A549 (cell line): ENCODE data around the gene DHX15. TPM values are rescaled to one million over a fixed set of nuclear protein-coding genes. Genes with fewer than 3 reads are reported as not detected.
A peak's percentile ranks its signal among the peaks of the same experiment; 100 is the strongest.

Experiments
- ATAC-seq, 2 experiments: fragments of 200-7000 bp in 1 of 2; fragments of >200 bp in 1 of 2; cut with Nextera tagmentation in 1 of 2; cut with Tn5 transposase in 1 of 2; 3 replicates each; pipeline versions ENCODE4 v1.8.0 to v1.9.1; 2018 to 2020; ENCODE audit warnings: mild to moderate bottlenecking in 1 of 2, moderate library complexity in 1 of 2
- CTCF ChIA-PET: fragments of 300-600 bp; sonication (Branson Sonifier 250); formaldehyde crosslinking; extraction: SDS; loops from one replicate; lab custom pipeline; 2021; ENCODE audit warnings: antibody characterized with exemption, inconsistent platforms; lab: Yijun Ruan, JAX
- POLR2A ChIA-PET: fragments of 350-600 bp; formaldehyde crosslinking; extraction: SDS; loops from one replicate; lab custom pipeline; 2021; ENCODE audit warnings: antibody characterized with exemption, inconsistent platforms; lab: Yijun Ruan, JAX
- DNase-seq, 2 experiments: peaks; one replicate each; pipeline versions ENCODE4 v3.0.0 to v3.0.0-alpha.2; 2011 to 2016; ENCODE audit warnings: low read depth in 1 of 2, low spot score in 1 of 2
- FAIRE-seq: peaks from 2 replicates; lab custom pipeline; 2011; peaks lifted over from hg19 to GRCh38; lab: Jason Lieb, UNC
- H3K27ac ChIP-seq, 2 experiments: fragments of >200 bp; sonication (Bioruptor Twin); formaldehyde crosslinking; 3 replicates each; pipeline ENCODE4 v1.5.1; 2016 to 2017
- H3K4me1 ChIP-seq: fragments of >200 bp; sonication (Bioruptor Twin); formaldehyde crosslinking; 3 replicates; pipeline ENCODE4 v1.6.1; 2016
- H3K4me2 ChIP-seq: fragments of >200 bp; sonication (Bioruptor Twin); formaldehyde crosslinking; 3 replicates; pipeline ENCODE4 v1.6.1; 2016
- H3K4me3 ChIP-seq: fragments of >200 bp; sonication (Bioruptor Twin); formaldehyde crosslinking; 3 replicates; pipeline ENCODE4 v1.5.1; 2016
- H3K9me3 ChIP-seq: fragments of >200 bp; sonication (Bioruptor Twin); formaldehyde crosslinking; 3 replicates; pipeline ENCODE4 v1.6.1; 2016
- BHLHE40 ChIP-seq: IDR thresholded peaks from 2 replicates; pipeline ENCODE4 v1.6.1; 2012; ENCODE audit warnings: low read depth, low read length, inconsistent platforms
- CBX2 ChIP-seq: fragments of 200-600 bp; sonication (generic); IDR thresholded peaks from 2 replicates; pipeline ENCODE4 v1.6.1; 2016; ENCODE audit warnings: low read depth, mild to moderate bottlenecking, borderline replicate concordance
- EHMT2 ChIP-seq: fragments of 200-600 bp; sonication (generic); IDR thresholded peaks from 2 replicates; pipeline ENCODE4 v1.6.1; 2016; ENCODE audit warnings: antibody characterized with exemption, low read depth, mild to moderate bottlenecking, moderate library complexity
- EP300 ChIP-seq, 2 experiments: fragments of >200 bp; sonication (Bioruptor Twin); formaldehyde crosslinking; IDR thresholded peaks; 2 replicates in 1 of 2; 3 replicates in 1 of 2; pipeline ENCODE4 v1.6.1; 2016 to 2017
- ESRRA ChIP-seq: fragments of 150-350 bp; IDR thresholded peaks from 2 replicates; pipeline ENCODE4 v1.6.1; 2014; ENCODE audit warnings: mild to moderate bottlenecking, low read length, borderline replicate concordance
- HDAC2 ChIP-seq: fragments of 200-600 bp; sonication (generic); IDR thresholded peaks from 2 replicates; pipeline ENCODE4 v1.6.1; 2016
- HOXA7 ChIP-seq: fragments of 250-450 bp; sonication (Bioruptor Pico); IDR thresholded peaks from 2 replicates; pipeline ENCODE4 v1.5.0; 2020; ENCODE audit warnings: mild to moderate bottlenecking, moderate library complexity
- HOXB13 ChIP-seq: fragments of 250-450 bp; sonication (Bioruptor Pico); IDR thresholded peaks from 2 replicates; pipeline ENCODE4 v1.5.0; 2020; ENCODE audit warnings: low read depth, mild to moderate bottlenecking, moderate library complexity
- JUNB ChIP-seq: fragments of >200 bp; sonication (Bioruptor Twin); formaldehyde crosslinking; IDR thresholded peaks from 2 replicates; pipeline ENCODE4 v1.6.1; 2016
- KDM1A ChIP-seq: fragments of 200-600 bp; sonication (generic); IDR thresholded peaks from 2 replicates; pipeline ENCODE4 v1.6.1; 2016; ENCODE audit warnings: low read depth, mild to moderate bottlenecking
- KDM5A ChIP-seq: fragments of 200-600 bp; sonication (generic); IDR thresholded peaks from 2 replicates; pipeline ENCODE4 v1.6.1; 2016; ENCODE audit warnings: antibody characterized with exemption, mild to moderate bottlenecking
- MYC ChIP-seq: IDR thresholded peaks from 2 replicates; pipeline ENCODE4 v1.6.1; 2012; ENCODE audit warnings: mild to moderate bottlenecking, inconsistent platforms, low read length, improper control_type of control experiment, borderline replicate concordance
- NPAS2 ChIP-seq: fragments of 250-450 bp; sonication (Bioruptor Pico); IDR thresholded peaks from 2 replicates; pipeline ENCODE4 v1.8.0; 2022; ENCODE audit warnings: mild to moderate bottlenecking, moderate library complexity, borderline replicate concordance
- RARB ChIP-seq: fragments of 250-450 bp; sonication (Bioruptor Pico); IDR thresholded peaks from 2 replicates; pipeline ENCODE4 v1.8.0; 2021; ENCODE audit warnings: mild to moderate bottlenecking, moderate library complexity
- RNF2 ChIP-seq: fragments of 200-600 bp; sonication (generic); IDR thresholded peaks from 2 replicates; pipeline ENCODE4 v1.6.1; 2016; ENCODE audit warnings: low read depth, mild to moderate bottlenecking, antibody characterized with exemption, moderate library complexity, borderline replicate concordance
- SMC3 ChIP-seq: fragments of >200 bp; sonication (Bioruptor Twin); formaldehyde crosslinking; IDR thresholded peaks from 3 replicates; pipeline ENCODE4 v1.6.1; 2018; ENCODE audit warnings: inconsistent platforms
- TP53 ChIP-seq: fragments of 250-450 bp; sonication (Bioruptor Pico); IDR thresholded peaks from 2 replicates; pipeline ENCODE4 v1.5.0; 2021; ENCODE audit warnings: mild to moderate bottlenecking, moderate library complexity
- ZC3H11A ChIP-seq: fragments of 450-650 bp; IDR thresholded peaks from 2 replicates; pipeline ENCODE4 v1.6.1; 2014; ENCODE audit warnings: antibody characterized with exemption, mild to moderate bottlenecking
- ZNF302 ChIP-seq: fragments of 250-450 bp; sonication (Bioruptor Pico); IDR thresholded peaks from 2 replicates; pipeline ENCODE4 v1.9.0; 2021; ENCODE audit warnings: inconsistent platforms, mild to moderate bottlenecking, moderate library complexity
- ZSCAN20 ChIP-seq: fragments of 250-450 bp; sonication (Bioruptor Pico); IDR thresholded peaks from 2 replicates; pipeline ENCODE4 v1.8.0; 2022; ENCODE audit warnings: mild to moderate bottlenecking, moderate library complexity
- WGBS: methylation state at CpG from one replicate; pipeline ENCODE4 v1.1.6; 2017; ENCODE audit errors: missing lambda C conversion rate; 5-methylcytosine and 5-hydroxymethylcytosine counted together
- polyA plus RNA-seq, 4 experiments: library from polyadenylated mRNA; depleted of rRNA in 3 of 4; stranded (reverse); fragments of >200 nt; fragmentation: RNase III in 1 of 4; extraction: RNeasy Plus Mini Kit Qiagen cat#74134 plus additional on column Dnase treatment in 1 of 4; gene quantifications; 2 replicates in 3 of 4; 3 replicates in 1 of 4; pipeline ENCODE4 v1.2.3, GENCODE V29; 2011 to 2017
- TF ChIP-seq, protein P1 (sequence below): IDR thresholded peaks from 2 replicates; pipeline ENCODE4 v1.6.1; 2012
- TF ChIP-seq, protein P2 (sequence below): IDR thresholded peaks from 2 replicates; pipeline ENCODE4 v1.6.1; 2012
- TF ChIP-seq, protein P3 (sequence below): fragments of >200 bp; sonication (Bioruptor Twin); formaldehyde crosslinking; IDR thresholded peaks from 3 replicates; pipeline ENCODE4 v1.6.1; 2016
- TF ChIP-seq, protein P4 (sequence below): IDR thresholded peaks from 2 replicates; pipeline ENCODE4 v1.6.1; 2012; ENCODE audit warnings: low read depth, borderline replicate concordance
- TF ChIP-seq, protein P5 (sequence below): fragments of 250-450 bp; sonication (Bioruptor Pico); IDR thresholded peaks from 2 replicates; pipeline ENCODE4 v1.5.0; 2020; ENCODE audit warnings: low read depth, mild to moderate bottlenecking, moderate library complexity
- TF ChIP-seq, protein P6 (sequence below): fragments of >200 bp; sonication (Bioruptor Twin); formaldehyde crosslinking; IDR thresholded peaks from 2 replicates; pipeline ENCODE4 v1.6.1; 2016

Gene DHX15
- polyA plus RNA-seq, 2 of the 4 experiments (the other 2 are of a cell fraction): 154 to 189 TPM

DNA sequence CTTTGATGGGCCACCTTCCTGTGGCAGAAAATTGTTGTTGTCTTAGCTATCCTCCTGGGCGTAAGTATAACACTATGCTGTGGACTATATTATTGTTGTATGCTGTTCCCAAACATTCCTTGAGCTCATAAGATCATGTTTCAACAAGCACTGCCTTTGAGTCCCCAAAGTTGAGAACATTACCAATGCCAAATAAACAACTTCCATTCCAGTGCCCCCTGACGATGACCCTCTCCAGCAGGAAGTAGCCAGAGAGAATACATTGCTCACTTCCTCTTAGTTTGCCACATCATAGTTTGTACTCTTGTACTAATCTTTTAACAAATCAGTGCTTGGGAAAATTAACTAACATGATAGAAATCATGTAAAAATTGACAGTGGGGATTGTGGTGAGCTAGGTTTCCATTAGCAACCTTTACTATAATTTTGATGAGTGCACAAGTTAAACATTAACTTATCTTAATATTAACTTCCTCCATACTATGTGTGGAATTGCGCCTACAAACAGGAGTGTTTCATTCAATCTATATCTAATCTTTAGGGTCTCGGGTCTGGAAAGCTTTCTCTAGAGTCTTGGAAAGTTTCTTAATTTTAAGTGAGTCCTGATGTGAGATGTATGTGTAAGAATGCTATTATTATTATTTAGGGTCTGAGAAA is 20.3 kb upstream of the DHX15 start (continued):
- TF ChIP-seq NPAS2 (CRISPR knock-in tag): no peak
- TF ChIP-seq, all 56 proteins: peak for 0

DNA sequence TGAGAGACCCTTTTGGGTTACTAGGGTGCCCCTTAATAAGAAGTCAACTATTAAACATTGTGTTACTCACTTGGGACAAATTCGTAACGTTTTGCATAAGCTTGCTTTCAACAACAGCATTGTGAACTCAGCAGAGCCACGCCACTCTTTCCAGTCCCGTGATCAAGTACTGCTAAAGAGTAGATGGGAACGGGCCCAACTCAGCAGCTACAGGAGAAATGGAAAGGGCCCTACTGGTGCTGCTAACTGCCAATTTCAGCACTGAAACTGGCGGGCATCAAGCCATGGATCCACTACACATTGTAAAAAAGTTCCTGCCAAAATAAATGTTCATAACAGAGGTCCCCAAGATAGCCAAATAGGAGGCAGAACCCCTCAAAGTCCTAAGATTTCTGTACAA is 19.0 kb upstream of the DHX15 start:
- CTCF ChIA-PET: no interaction called here

DNA sequence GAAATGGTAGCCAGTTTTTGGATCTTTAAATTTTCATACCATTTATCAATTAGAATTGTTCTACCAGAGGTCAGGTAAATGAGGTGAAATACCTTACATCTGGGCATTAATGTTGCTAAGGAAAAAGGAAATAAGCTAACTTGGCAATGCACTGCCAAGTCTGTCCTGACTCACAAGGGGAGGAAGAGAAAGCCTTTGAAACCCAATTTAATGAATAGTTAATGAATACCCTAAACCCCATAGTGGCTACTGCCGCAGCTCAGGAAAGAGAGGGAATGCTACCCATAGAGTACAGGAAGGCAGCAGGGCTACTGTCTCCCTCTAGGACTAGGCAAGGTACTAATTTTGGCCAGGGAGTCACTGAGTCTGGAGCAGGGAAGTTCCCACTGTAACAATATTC is 16.8 kb upstream of the DHX15 start:
- 36% methylated on average over 1 of the region's 1 CpG for WGBS
- ATAC-seq (no peak), DNase-seq (no peak), FAIRE-seq (no peak)
- CTCF ChIA-PET: no interaction called here
- peak overlapping the region; percentile 34; the same call in 2 of the 3 replicates for H3K4me2 ChIP-seq
- H3K4me3 ChIP-seq: no peak overlapping the region
- TF ChIP-seq HDAC2: no peak
- TF ChIP-seq ZNF302 (CRISPR knock-in tag): no peak
- no peak for TF ChIP-seq KDM1A
- H3K4me1 ChIP-seq: peaks cover 40% of the 10 kb centered on the region
- POLR2A ChIA-PET: no interaction called here
- H3K27ac ChIP-seq: peak overlapping the region; percentile 31 to 67; a peak in 4 of 6 replicates
- no peaks in the 10 kb centered on the region for H3K9me3 ChIP-seq

More for the DNA sequence above, 19.0 kb upstream of the DHX15 start:
- TF ChIP-seq CBX2: no peak
- TF ChIP-seq, protein P1, sequence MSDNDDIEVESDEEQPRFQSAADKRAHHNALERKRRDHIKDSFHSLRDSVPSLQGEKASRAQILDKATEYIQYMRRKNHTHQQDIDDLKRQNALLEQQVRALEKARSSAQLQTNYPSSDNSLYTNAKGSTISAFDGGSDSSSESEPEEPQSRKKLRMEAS: no peak
- no peak for TF ChIP-seq KDM5A
- no peak for TF ChIP-seq ZSCAN20 (CRISPR knock-in tag)
- no peak for TF ChIP-seq MYC
- Histone ChIP-seq H3K4me1 (peaks cover 19% of the 10 kb centered on the region), H3K4me3 (no peak overlapping the region), H3K9me3 (no peaks in the 10 kb centered on the region), H3K27ac (no peak overlapping the region), H3K4me2 (no peak overlapping the region)
- POLR2A ChIA-PET: no interaction called here
- WGBS: 92% methylated on average over 6 of the region's 6 CpGs
- ATAC-seq (no peak), DNase-seq (no peak), FAIRE-seq (no peak)

DNA sequence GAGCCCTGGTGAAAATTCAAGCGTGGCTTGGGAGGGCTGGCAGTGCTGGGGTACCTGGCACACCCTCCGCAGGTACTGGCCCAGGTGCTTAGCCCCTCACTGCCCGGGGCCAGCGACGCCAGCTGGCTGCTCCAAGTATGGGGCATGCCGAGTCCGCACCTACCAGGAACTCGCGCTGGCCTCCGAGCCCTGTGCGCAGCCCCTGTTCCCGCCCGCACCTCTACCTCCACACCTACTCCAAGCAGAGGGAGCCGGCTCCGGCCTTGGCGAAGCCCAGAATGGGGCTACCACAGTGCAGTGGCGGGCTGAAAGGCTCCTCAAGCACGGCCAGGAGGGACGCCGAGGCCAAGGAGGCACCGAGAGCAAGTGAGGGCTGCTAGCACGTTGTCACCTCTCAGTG is 14.9 kb upstream of the DHX15 start:
- POLR2A ChIA-PET: no interaction called here

More for the DNA sequence above, 14.9 kb upstream of the DHX15 start:
- H3K4me2 ChIP-seq: no peak overlapping the region
- no peak for FAIRE-seq
- no peak for ATAC-seq
- peak overlapping the region; percentile 88 to 93; a peak in 4 of 6 replicates for H3K27ac ChIP-seq
- no peak for DNase-seq
- H3K4me3 ChIP-seq: no peak overlapping the region
- CTCF ChIA-PET: no interaction called here
- WGBS: 82% methylated on average over 14 of the region's 22 CpGs
- peaks cover 44% of the 10 kb centered on the region for H3K4me1 ChIP-seq
- no peaks in the 10 kb centered on the region for H3K9me3 ChIP-seq
- TF ChIP-seq KDM5A (no peak), ZC3H11A (no peak), HOXA7 (no peak), HOXB13 (CRISPR knock-in tag) (no peak), SMC3 (no peak), EHMT2 (no peak), RNF2 (no peak), EP300 (IDR thresholded peaks at IDR 0.05) (no peak), MYC (no peak), BHLHE40 (no peak), JUNB (no peak), TP53 (CRISPR knock-in tag) (no peak), ESRRA (no peak), RARB (CRISPR knock-in tag) (no peak)
- TF ChIP-seq, protein P2, sequence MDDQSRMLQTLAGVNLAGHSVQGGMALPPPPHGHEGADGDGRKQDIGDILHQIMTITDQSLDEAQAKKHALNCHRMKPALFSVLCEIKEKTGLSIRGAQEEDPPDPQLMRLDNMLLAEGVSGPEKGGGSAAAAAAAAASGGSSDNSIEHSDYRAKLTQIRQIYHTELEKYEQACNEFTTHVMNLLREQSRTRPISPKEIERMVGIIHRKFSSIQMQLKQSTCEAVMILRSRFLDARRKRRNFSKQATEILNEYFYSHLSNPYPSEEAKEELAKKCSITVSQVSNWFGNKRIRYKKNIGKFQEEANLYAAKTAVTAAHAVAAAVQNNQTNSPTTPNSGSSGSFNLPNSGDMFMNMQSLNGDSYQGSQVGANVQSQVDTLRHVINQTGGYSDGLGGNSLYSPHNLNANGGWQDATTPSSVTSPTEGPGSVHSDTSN: no peak
- TF ChIP-seq, protein P3, sequence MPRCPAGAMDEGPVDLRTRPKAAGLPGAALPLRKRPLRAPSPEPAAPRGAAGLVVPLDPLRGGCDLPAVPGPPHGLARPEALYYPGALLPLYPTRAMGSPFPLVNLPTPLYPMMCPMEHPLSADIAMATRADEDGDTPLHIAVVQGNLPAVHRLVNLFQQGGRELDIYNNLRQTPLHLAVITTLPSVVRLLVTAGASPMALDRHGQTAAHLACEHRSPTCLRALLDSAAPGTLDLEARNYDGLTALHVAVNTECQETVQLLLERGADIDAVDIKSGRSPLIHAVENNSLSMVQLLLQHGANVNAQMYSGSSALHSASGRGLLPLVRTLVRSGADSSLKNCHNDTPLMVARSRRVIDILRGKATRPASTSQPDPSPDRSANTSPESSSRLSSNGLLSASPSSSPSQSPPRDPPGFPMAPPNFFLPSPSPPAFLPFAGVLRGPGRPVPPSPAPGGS: no peak
- TF ChIP-seq, protein P4, sequence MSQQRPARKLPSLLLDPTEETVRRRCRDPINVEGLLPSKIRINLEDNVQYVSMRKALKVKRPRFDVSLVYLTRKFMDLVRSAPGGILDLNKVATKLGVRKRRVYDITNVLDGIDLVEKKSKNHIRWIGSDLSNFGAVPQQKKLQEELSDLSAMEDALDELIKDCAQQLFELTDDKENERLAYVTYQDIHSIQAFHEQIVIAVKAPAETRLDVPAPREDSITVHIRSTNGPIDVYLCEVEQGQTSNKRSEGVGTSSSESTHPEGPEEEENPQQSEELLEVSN: no peak
- TF ChIP-seq, protein P5, sequence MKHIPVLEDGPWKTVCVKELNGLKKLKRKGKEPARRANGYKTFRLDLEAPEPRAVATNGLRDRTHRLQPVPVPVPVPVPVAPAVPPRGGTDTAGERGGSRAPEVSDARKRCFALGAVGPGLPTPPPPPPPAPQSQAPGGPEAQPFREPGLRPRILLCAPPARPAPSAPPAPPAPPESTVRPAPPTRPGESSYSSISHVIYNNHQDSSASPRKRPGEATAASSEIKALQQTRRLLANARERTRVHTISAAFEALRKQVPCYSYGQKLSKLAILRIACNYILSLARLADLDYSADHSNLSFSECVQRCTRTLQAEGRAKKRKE (CRISPR knock-in tag): no peak
- TF ChIP-seq, protein P6, sequence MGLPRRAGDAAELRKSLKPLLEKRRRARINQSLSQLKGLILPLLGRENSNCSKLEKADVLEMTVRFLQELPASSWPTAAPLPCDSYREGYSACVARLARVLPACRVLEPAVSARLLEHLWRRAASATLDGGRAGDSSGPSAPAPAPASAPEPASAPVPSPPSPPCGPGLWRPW: no peak
